Measurements from ENCODE around the gene DRC1.

Gene DRC1

GRCh38 chr2:26414311-26414710, 12.6 kb downstream of the DRC1 start:
- TF ChIP-seq, protein P1, sequence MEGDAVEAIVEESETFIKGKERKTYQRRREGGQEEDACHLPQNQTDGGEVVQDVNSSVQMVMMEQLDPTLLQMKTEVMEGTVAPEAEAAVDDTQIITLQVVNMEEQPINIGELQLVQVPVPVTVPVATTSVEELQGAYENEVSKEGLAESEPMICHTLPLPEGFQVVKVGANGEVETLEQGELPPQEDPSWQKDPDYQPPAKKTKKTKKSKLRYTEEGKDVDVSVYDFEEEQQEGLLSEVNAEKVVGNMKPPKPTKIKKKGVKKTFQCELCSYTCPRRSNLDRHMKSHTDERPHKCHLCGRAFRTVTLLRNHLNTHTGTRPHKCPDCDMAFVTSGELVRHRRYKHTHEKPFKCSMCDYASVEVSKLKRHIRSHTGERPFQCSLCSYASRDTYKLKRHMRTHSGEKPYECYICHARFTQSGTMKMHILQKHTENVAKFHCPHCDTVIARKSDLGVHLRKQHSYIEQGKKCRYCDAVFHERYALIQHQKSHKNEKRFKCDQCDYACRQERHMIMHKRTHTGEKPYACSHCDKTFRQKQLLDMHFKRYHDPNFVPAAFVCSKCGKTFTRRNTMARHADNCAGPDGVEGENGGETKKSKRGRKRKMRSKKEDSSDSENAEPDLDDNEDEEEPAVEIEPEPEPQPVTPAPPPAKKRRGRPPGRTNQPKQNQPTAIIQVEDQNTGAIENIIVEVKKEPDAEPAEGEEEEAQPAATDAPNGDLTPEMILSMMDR (IDR thresholded peaks at IDR 0.05; ENCODE audit: insufficient read depth, low read depth, low read length, missing control alignments) = no peak
- no peak for DNase-seq (ENCODE audit: low read depth)
- no peak overlapping the region for H3K4me3 ChIP-seq (ENCODE audit: low read depth, low read length)

GRCh38 chr2:26421961-26422360, 20.2 kb downstream of the DRC1 start:
- TF ChIP-seq, protein P1 (IDR thresholded peaks at IDR 0.05; ENCODE audit: insufficient read depth, low read depth, low read length, missing control alignments) = no peak
- no peak overlapping the region for H3K4me3 ChIP-seq (ENCODE audit: low read depth, low read length)
- no peak for DNase-seq (ENCODE audit: low read depth)

GRCh38 chr2:26422947-26423629, 21.4 kb downstream of the DRC1 start:
- TF ChIP-seq, protein P1 (IDR thresholded peaks at IDR 0.05; ENCODE audit: insufficient read depth, low read depth, low read length, missing control alignments) = no peak
- DNase-seq (ENCODE audit: low read depth) = no peak
- H3K4me3 ChIP-seq (ENCODE audit: low read depth, low read length) = no peak overlapping the region

DNA sequence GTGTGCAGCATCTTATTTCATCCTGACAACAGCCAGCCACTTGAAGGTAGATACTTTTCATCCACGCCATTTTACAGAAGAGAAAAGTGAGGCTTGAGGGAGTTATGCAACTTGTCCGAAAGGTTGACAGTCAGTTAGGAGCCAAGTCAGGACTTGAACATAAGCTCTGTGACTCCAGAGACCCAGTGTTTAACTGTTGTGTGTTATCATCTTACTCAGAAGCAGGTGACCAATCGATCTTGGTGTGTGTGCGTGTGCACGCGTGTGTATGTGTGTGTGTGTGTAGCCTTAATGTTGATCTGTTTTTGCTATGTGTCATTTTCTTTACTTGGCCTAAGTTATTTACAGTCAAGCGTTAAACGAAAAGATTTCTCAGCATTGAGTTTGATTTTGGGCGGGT, 22.0 kb downstream of the DRC1 start:
- no peak overlapping the region for H3K4me3 ChIP-seq (ENCODE audit: low read depth, low read length)
- TF ChIP-seq, protein P1 (IDR thresholded peaks at IDR 0.05; ENCODE audit: insufficient read depth, low read depth, low read length, missing control alignments) = no peak
- no peak for DNase-seq (ENCODE audit: low read depth)

GRCh38 chr2:26424221-26424620, 22.5 kb downstream of the DRC1 start:
- no peak for DNase-seq (ENCODE audit: low read depth)
- H3K4me3 ChIP-seq (ENCODE audit: low read depth, low read length) = no peak overlapping the region
- TF ChIP-seq, protein P1 (IDR thresholded peaks at IDR 0.05; ENCODE audit: insufficient read depth, low read depth, low read length, missing control alignments) = no peak

DNA sequence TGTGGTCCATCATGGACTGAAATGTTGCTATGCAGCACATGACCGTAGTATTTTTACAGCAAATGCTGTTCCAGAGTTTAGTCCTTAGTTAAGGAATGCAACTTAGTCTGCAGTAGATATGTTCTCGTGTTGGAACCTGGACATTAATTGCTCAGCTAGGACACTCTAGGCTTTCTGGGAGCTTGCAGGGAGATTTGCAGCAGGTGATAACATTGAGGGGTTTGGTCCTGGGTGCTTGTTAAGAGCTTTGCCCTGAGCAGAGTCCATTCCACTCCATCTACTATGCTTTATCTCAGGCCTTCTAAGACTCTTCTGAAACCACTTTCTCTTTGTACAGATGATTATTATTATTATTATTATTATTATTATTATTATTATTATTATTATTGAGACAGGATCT, 27.1 kb downstream of the DRC1 start:
- DNase-seq (ENCODE audit: low read depth) = no peak
- TF ChIP-seq, protein P1 (IDR thresholded peaks at IDR 0.05; ENCODE audit: insufficient read depth, low read depth, low read length, missing control alignments) = no peak
- no peak overlapping the region for H3K4me3 ChIP-seq (ENCODE audit: low read depth, low read length)
